Measurements from ENCODE around the gene UBR4. TPM values are rescaled to one million over a fixed set of nuclear protein-coding genes. Genes with fewer than 3 reads are reported as not detected.

UBR4 gene
- polyA plus RNA-seq, 6 donors from 2014 or later = 3.5 to 25.2 (median 15.5) TPM

GRCh38 chr1:19037659-19038058, 172.4 kb downstream of the UBR4 start:
- no peaks in the 10 kb centered on the region for H3K36me3 Mint-ChIP-seq
- no peak for ATAC-seq (ENCODE audit: low read depth in 2 of 2)
- H3K4me3 Mint-ChIP-seq = no peak overlapping the region
- peaks cover 15 to 47% (median 34%) of the 10 kb centered on the region in 3 donors for H3K27me3 Mint-ChIP-seq
- H3K9me3 Mint-ChIP-seq = no peaks in the 10 kb centered on the region
- no peak overlapping the region for H3K27ac Mint-ChIP-seq
- H3K4me1 Mint-ChIP-seq = no peaks in the 10 kb centered on the region
- DNase-seq = no peak

- H3K27ac Mint-ChIP-seq = no peak overlapping the region
- no peak for ATAC-seq (ENCODE audit: low read depth in 2 of 2)
- no peaks in the 10 kb centered on the region for H3K36me3 Mint-ChIP-seq
- DNase-seq = no peak
- no peaks in the 10 kb centered on the region for H3K4me1 Mint-ChIP-seq
- H3K9me3 Mint-ChIP-seq = no peaks in the 10 kb centered on the region
- no peak overlapping the region for H3K4me3 Mint-ChIP-seq
- peaks cover 15 to 45% (median 31%) of the 10 kb centered on the region in 3 donors for H3K27me3 Mint-ChIP-seq
Measured at GRCh38 chr1:19036813-19037605, 173.1 kb downstream of the UBR4 start.

GRCh38 chr1:19036041-19036812, 173.8 kb downstream of the UBR4 start:
- Mint-ChIP-seq H3K27ac (no peak overlapping the region), H3K27me3 (peaks cover 13 to 39% (median 26%) of the 10 kb centered on the region in 3 donors), H3K4me3 (no peak overlapping the region), H3K9me3 (no peaks in the 10 kb centered on the region), H3K36me3 (no peaks in the 10 kb centered on the region), H3K4me1 (no peaks in the 10 kb centered on the region)
- DNase-seq (no peak), ATAC-seq (ENCODE audit: low read depth in 2 of 2) (no peak)

- H3K4me3 Mint-ChIP-seq = no peak overlapping the region
- no peaks in the 10 kb centered on the region for H3K4me1 Mint-ChIP-seq
- DNase-seq (no peak), ATAC-seq (ENCODE audit: low read depth in 2 of 2) (no peak)
- H3K36me3 Mint-ChIP-seq = no peaks in the 10 kb centered on the region
- no peaks in the 10 kb centered on the region for H3K9me3 Mint-ChIP-seq
- H3K27me3 Mint-ChIP-seq = peaks cover 8 to 32% (median 27%) of the 10 kb centered on the region in 3 donors
- no peak overlapping the region for H3K27ac Mint-ChIP-seq
Measured at GRCh38 chr1:19035377-19036040, 174.6 kb downstream of the UBR4 start.

- no peaks in the 10 kb centered on the region for H3K4me1 Mint-ChIP-seq
- no peak for ATAC-seq (ENCODE audit: low read depth in 2 of 2)
- no peak overlapping the region for H3K27ac Mint-ChIP-seq
- peaks cover 4 to 31% (median 27%) of the 10 kb centered on the region in 3 donors for H3K27me3 Mint-ChIP-seq
- no peak for DNase-seq
- no peaks in the 10 kb centered on the region for H3K36me3 Mint-ChIP-seq
- no peak overlapping the region for H3K4me3 Mint-ChIP-seq
- no peaks in the 10 kb centered on the region for H3K9me3 Mint-ChIP-seq
Measured at GRCh38 chr1:19034721-19035120, 175.3 kb downstream of the UBR4 start.

GRCh38 chr1:19033926-19034680, 176.0 kb downstream of the UBR4 start:
- Mint-ChIP-seq H3K4me3 (no peak overlapping the region), H3K27me3 (peaks cover 4 to 33% (median 25%) of the 10 kb centered on the region in 3 donors), H3K4me1 (no peaks in the 10 kb centered on the region), H3K36me3 (no peaks in the 10 kb centered on the region), H3K27ac (no peak overlapping the region), H3K9me3 (no peaks in the 10 kb centered on the region)
- no peak for ATAC-seq (ENCODE audit: low read depth in 2 of 2)
- DNase-seq = no peak

GRCh38 chr1:19033515-19033839, 176.6 kb downstream of the UBR4 start:
- Mint-ChIP-seq H3K9me3 (no peaks in the 10 kb centered on the region), H3K27ac (no peak overlapping the region), H3K27me3 (peaks cover 10 to 36% (median 25%) of the 10 kb centered on the region in 3 donors), H3K36me3 (no peaks in the 10 kb centered on the region), H3K4me3 (no peak overlapping the region), H3K4me1 (no peaks in the 10 kb centered on the region)
- ATAC-seq (ENCODE audit: low read depth in 2 of 2) (no peak), DNase-seq (no peak)

GRCh38 chr1:19032701-19033514, 177.2 kb downstream of the UBR4 start:
- Mint-ChIP-seq H3K27me3 (peaks cover 13 to 39% (median 28%) of the 10 kb centered on the region in 3 donors), H3K9me3 (no peaks in the 10 kb centered on the region), H3K4me1 (peaks cover 0 to 1% (median 0%) of the 10 kb centered on the region in 3 donors), H3K36me3 (no peaks in the 10 kb centered on the region), H3K27ac (no peak overlapping the region), H3K4me3 (no peak overlapping the region)
- ATAC-seq (ENCODE audit: low read depth in 2 of 2) (no peak), DNase-seq (no peak)

- no peaks in the 10 kb centered on the region for H3K9me3 Mint-ChIP-seq
- no peaks in the 10 kb centered on the region for H3K36me3 Mint-ChIP-seq
- H3K27me3 Mint-ChIP-seq = peaks cover 16 to 38% (median 31%) of the 10 kb centered on the region in 3 donors
- ATAC-seq (ENCODE audit: low read depth in 2 of 2) = no peak
- peaks cover 0 to 4% (median 0%) of the 10 kb centered on the region in 3 donors for H3K4me1 Mint-ChIP-seq
- DNase-seq = no peak
- H3K4me3 Mint-ChIP-seq = no peak overlapping the region
- no peak overlapping the region for H3K27ac Mint-ChIP-seq
Measured at GRCh38 chr1:19032413-19032695, 177.7 kb downstream of the UBR4 start.

GRCh38 chr1:19029191-19030085, 180.6 kb downstream of the UBR4 start:
- DNase-seq = no peak
- Mint-ChIP-seq H3K4me1 (peaks cover 0 to 4% (median 0%) of the 10 kb centered on the region in 3 donors), H3K27me3 (peaks cover 19 to 50% (median 35%) of the 10 kb centered on the region in 3 donors), H3K9me3 (peaks cover 0 to 4% (median 0%) of the 10 kb centered on the region in 7 donors), H3K4me3 (no peak overlapping the region), H3K27ac (no peak overlapping the region), H3K36me3 (peaks cover 0 to 2% of the 10 kb centered on the region in 2 donors)
- ATAC-seq (ENCODE audit: low read depth in 2 of 2) = no peak

GRCh38 chr1:19028546-19029129, 181.4 kb downstream of the UBR4 start:
- Mint-ChIP-seq H3K9me3 (peaks cover 2 to 12% (median 4%) of the 10 kb centered on the region in 7 donors), H3K4me3 (no peak overlapping the region), H3K27me3 (peaks cover 27 to 49% (median 43%) of the 10 kb centered on the region in 3 donors), H3K36me3 (peaks cover 0 to 10% of the 10 kb centered on the region in 2 donors), H3K27ac (no peak overlapping the region), H3K4me1 (peaks cover 0 to 4% (median 0%) of the 10 kb centered on the region in 3 donors)
- no peak for DNase-seq
- ATAC-seq (ENCODE audit: low read depth in 2 of 2) = no peak
